Parathyroid adenoma (tissue), 2 donors: ENCODE measurements around the gene PLPP2.
"Not testable (repeated sequence)": the region's sequence is repeated elsewhere in the genome, so short reads cannot be mapped to it uniquely, and the experiment has no call there.

Source experiments
- H2AFZ ChIP-seq: fragments of 300-600 bp; sonication (generic); one replicate; pipeline ENCODE4 v1.7.0; 2017; ENCODE audit warnings: antibody characterized with exemption, mild to moderate bottlenecking
- H3K27ac ChIP-seq: fragments of 300-600 bp; sonication (generic); one replicate; pipeline ENCODE4 v1.7.0; 2017
- H3K27me3 ChIP-seq: fragments of 300-600 bp; sonication (generic); one replicate; pipeline ENCODE4 v1.7.0; 2017; ENCODE audit warnings: low read length; ENCODE audit not compliant: control insufficient read depth, insufficient read depth
- H3K36me3 ChIP-seq: fragments of 300-600 bp; sonication (generic); one replicate; pipeline ENCODE4 v1.7.0; 2017; ENCODE audit warnings: low read length; ENCODE audit not compliant: control insufficient read depth, insufficient read depth
- H3K4me1 ChIP-seq: fragments of 300-600 bp; sonication (generic); one replicate; pipeline ENCODE4 v1.7.0; 2017; ENCODE audit warnings: control low read depth
- H3K4me2 ChIP-seq: fragments of 300-600 bp; sonication (generic); one replicate; pipeline ENCODE4 v1.7.0; 2017; ENCODE audit warnings: low read length
- H3K4me3 ChIP-seq: fragments of 300-600 bp; sonication (generic); one replicate; pipeline ENCODE4 v1.7.0; 2017; ENCODE audit warnings: low read depth, low read length
- H3K79me2 ChIP-seq: fragments of 300-600 bp; sonication (generic); one replicate; pipeline ENCODE4 v1.7.0; 2017; ENCODE audit warnings: control low read depth
- H3K9ac ChIP-seq: fragments of 300-600 bp; sonication (generic); one replicate; pipeline ENCODE4 v1.7.0; 2017; ENCODE audit warnings: mild to moderate bottlenecking
- H3K9me3 ChIP-seq: fragments of 300-600 bp; sonication (generic); one replicate; pipeline ENCODE4 v1.7.0; 2017; ENCODE audit warnings: low read length; ENCODE audit not compliant: control insufficient read depth
- TF ChIP-seq, protein P1 (sequence below): fragments of 300-600 bp; sonication (generic); IDR thresholded peaks from one replicate; pipeline ENCODE4 v1.7.0; 2017; ENCODE audit warnings: antibody characterized with exemption, mild to moderate bottlenecking
- donor health status: primary hyperparathyroidism.

The PLPP2 gene

DNA sequence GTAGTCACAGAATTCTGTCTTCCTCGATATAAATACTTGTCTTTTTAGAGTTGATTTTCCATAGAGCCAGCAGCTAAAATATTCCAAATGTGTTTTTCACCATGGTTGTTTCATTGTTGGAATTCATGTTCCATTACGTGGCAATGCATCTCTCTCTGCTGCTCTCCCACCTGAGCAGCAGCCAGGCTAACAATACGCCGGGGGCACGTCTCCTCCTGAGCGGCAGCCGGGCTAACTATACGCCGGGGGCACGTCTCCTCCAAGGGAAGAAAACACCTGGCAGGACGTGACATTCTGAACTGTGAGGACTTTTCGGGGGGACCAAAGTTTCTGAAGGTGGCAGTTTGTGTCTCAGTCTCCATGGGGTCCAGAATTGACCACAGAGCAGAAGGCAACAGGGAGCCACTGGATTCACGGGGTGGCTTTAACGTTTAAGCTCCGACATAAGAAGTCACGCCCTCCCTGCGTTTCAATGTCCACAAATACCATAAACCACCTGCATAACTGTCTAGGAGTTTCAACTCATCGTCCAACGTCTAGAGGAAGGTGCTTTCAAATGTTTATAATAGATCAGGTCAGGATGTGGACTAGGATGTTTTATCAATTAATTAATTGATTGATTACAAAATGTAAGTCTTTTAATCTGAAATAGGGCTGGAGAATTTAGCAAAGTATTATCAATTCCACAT, 15.1 kb downstream of the PLPP2 start:
- no peak overlapping the region for H3K4me2 ChIP-seq
- no peak overlapping the region for H3K4me3 ChIP-seq
- H3K79me2 ChIP-seq, result no peaks in the 10 kb centered on the region
- H3K9ac ChIP-seq, result no peak overlapping the region
- H3K4me1 ChIP-seq, result no peaks in the 10 kb centered on the region
- no peak overlapping the region for H3K27ac ChIP-seq
- no peaks in the 10 kb centered on the region for H3K27me3 ChIP-seq
- H3K9me3 ChIP-seq, result no peaks in the 10 kb centered on the region
- no peaks in the 10 kb centered on the region for H3K36me3 ChIP-seq
- TF ChIP-seq, protein P1, sequence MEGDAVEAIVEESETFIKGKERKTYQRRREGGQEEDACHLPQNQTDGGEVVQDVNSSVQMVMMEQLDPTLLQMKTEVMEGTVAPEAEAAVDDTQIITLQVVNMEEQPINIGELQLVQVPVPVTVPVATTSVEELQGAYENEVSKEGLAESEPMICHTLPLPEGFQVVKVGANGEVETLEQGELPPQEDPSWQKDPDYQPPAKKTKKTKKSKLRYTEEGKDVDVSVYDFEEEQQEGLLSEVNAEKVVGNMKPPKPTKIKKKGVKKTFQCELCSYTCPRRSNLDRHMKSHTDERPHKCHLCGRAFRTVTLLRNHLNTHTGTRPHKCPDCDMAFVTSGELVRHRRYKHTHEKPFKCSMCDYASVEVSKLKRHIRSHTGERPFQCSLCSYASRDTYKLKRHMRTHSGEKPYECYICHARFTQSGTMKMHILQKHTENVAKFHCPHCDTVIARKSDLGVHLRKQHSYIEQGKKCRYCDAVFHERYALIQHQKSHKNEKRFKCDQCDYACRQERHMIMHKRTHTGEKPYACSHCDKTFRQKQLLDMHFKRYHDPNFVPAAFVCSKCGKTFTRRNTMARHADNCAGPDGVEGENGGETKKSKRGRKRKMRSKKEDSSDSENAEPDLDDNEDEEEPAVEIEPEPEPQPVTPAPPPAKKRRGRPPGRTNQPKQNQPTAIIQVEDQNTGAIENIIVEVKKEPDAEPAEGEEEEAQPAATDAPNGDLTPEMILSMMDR, result no peak
- no peak overlapping the region for H2AFZ ChIP-seq

DNA sequence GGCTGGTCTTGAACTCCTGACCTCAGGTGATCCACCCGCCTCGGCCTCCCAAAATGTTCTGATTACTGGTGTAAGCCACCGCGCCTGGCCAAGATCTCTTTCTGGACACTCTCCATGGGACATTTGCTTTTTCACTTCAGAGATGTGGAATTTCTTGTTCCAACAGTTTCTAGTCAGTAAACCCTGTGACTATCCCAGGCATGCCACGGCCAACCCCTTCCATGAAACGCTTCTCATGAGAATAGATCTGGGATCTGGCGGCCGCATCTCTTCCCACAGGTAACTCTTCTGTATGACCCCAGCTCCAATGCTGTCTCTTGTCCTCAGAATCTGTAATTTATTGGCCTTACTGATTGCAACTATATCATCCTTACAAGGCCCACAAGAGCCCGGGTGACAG, 16.2 kb downstream of the PLPP2 start:
- Histone ChIP-seq H3K4me1 (no peaks in the 10 kb centered on the region), H3K79me2 (no peaks in the 10 kb centered on the region), H3K36me3 (no peaks in the 10 kb centered on the region), H3K4me2 (no peak overlapping the region), H3K9ac (no peak overlapping the region), H3K27me3 (no peaks in the 10 kb centered on the region), H2AFZ (no peak overlapping the region), H3K9me3 (no peaks in the 10 kb centered on the region), H3K27ac (no peak overlapping the region), H3K4me3 (no peak overlapping the region)
- TF ChIP-seq, protein P1, result no peak

DNA sequence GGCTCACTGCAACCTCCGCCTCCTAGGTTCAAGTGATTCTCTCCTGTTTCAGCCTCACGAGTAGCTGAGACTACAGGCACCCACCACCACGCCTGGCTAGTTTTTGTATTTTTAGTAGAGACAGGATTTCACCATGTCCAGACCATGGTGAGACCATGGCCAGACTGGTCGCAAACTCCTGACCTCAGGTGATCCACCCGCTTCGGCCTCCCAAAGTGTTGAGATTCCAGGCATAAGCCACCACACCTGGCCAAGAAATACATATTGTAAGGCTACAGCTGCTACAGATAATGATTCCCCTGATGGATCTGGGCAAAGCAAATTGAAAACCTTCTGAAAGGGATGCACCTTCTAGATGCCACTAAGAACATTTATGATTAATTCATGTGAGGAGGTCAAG, 17.8 kb downstream of the PLPP2 start:
- no peaks in the 10 kb centered on the region for H3K9me3 ChIP-seq
- no peak overlapping the region for H2AFZ ChIP-seq
- H3K4me2 ChIP-seq, result no peak overlapping the region
- no peaks in the 10 kb centered on the region for H3K27me3 ChIP-seq
- no peaks in the 10 kb centered on the region for H3K36me3 ChIP-seq
- no peak overlapping the region for H3K27ac ChIP-seq
- H3K79me2 ChIP-seq, result no peaks in the 10 kb centered on the region
- H3K4me3 ChIP-seq, result no peak overlapping the region
- TF ChIP-seq, protein P1, result no peak
- H3K4me1 ChIP-seq, result peaks cover 8% of the 10 kb centered on the region
- no peak overlapping the region for H3K9ac ChIP-seq

DNA sequence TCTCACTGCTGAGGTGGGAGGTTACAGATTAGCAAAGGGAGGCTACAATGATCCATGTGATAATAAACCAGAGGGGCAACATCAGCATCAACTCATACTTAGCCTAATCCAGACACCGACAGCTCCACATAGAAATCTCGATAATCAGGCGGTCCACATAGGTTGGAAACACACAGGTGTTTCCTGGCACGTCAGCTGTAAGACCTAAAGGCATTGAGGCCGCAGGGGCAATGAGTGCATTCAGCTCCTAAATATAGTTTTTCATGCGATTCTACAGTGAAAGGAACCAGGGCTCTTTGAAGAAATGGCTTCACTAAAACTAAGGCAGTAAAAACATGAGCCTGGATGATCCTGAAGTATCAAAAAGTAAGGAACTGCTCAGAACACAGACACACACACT, 19.3 kb downstream of the PLPP2 start:
- TF ChIP-seq, protein P1, result no peak
- Histone ChIP-seq H3K36me3 (no peaks in the 10 kb centered on the region), H3K4me1 (peaks cover 8% of the 10 kb centered on the region), H2AFZ (no peak overlapping the region), H3K4me3 (no peak overlapping the region), H3K4me2 (no peak overlapping the region), H3K27me3 (no peaks in the 10 kb centered on the region), H3K27ac (no peak overlapping the region), H3K9ac (no peak overlapping the region), H3K79me2 (no peaks in the 10 kb centered on the region), H3K9me3 (no peaks in the 10 kb centered on the region)

DNA sequence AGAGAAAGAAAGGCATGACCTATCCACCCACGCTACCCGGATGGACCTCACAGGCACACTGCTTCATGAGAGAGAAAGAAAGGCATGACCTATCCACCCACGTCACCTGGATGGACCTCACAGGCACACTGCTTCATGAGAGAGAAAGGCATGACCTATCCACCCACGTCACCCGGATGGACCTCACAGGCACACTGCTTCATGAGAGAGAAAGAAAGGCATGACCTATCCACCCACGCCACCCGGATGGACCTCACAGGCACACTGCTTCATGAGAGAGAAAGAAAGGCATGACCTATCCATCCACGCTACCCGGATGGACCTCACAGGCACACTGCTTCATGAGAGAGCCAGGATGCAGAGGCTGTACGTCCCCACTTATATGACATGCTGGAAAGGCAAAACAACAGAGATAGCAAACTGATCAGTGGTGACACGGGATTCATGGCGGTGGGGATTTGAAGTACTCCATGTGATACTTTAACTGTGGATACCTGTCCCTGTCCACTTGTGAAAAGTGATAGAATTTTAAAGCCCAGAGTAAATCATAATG, 20.4 kb downstream of the PLPP2 start:
- H3K4me3 ChIP-seq, H3K9ac ChIP-seq, H3K9me3 ChIP-seq, H3K4me1 ChIP-seq, H3K27me3 ChIP-seq, H3K4me2 ChIP-seq, H3K79me2 ChIP-seq, H3K36me3 ChIP-seq: not testable (repeated sequence)
- H2AFZ ChIP-seq, result peak overlapping the region; percentile 26
- peak overlapping the region; percentile 71 for H3K27ac ChIP-seq
